IMR-90 (cell line): ENCODE data around the gene UBL4B. TPM values are rescaled to one million over a fixed set of nuclear protein-coding genes. Genes with fewer than 3 reads are reported as not detected.

Experiments used
- ATAC-seq: fragments of 200-7000 bp; cut with Tn5 transposase; 2 replicates; pipeline ENCODE4 v1.9.1; 2020; ENCODE audit warnings: low read depth, mild to moderate bottlenecking, moderate library complexity
- BruUV-seq: library from RNA; stranded (reverse); fragments of 400-500 nt; replicated peaks from 2 replicates; lab custom pipeline; 2021; lab: Mats Ljungman, UMichigan
- CTCF ChIA-PET: fragments of 300-600 bp; formaldehyde crosslinking; extraction: SDS; loops from one replicate; lab custom pipeline; 2021; ENCODE audit warnings: antibody characterized with exemption; lab: Yijun Ruan, JAX
- POLR2A ChIA-PET: fragments of 300-600 bp; sonication (Branson Sonifier 250); formaldehyde crosslinking; loops from one replicate; lab custom pipeline; 2022; ENCODE audit warnings: antibody characterized with exemption; ENCODE audit not compliant: unreplicated experiment; lab: Charles Lee
- DNase-seq: peaks from one replicate; pipeline ENCODE4 v3.0.0; 2013
- H2AFZ ChIP-seq: replicated peaks from 2 replicates; pipeline ENCODE3; 2013; ENCODE audit warnings: low read length, mild to moderate bottlenecking; ENCODE audit not compliant: poor library complexity
- H2AK5ac ChIP-seq: 2 replicates; pipeline ENCODE4 v1.6.1; 2013; ENCODE audit warnings: low read depth, low read length, inconsistent platforms
- H2AK9ac ChIP-seq: replicated peaks from 2 replicates; pipeline ENCODE3; 2013; ENCODE audit warnings: mild to moderate bottlenecking, low read depth, low read length, moderate library complexity; ENCODE audit not compliant: poor library complexity
- H2BK120ac ChIP-seq: 2 replicates; pipeline ENCODE4 v1.6.1; 2013; ENCODE audit warnings: low read depth, low read length, inconsistent platforms
- H2BK15ac ChIP-seq: 3 replicates; pipeline ENCODE4 v1.6.1; 2013; ENCODE audit warnings: low read depth, low read length, inconsistent platforms
- H2BK20ac ChIP-seq: 2 replicates; pipeline ENCODE4 v1.6.1; 2013; ENCODE audit warnings: low read depth, mild to moderate bottlenecking, inconsistent platforms, low read length, moderate library complexity
- H2BK5ac ChIP-seq: 2 replicates; pipeline ENCODE4 v1.6.1; 2013; ENCODE audit warnings: mild to moderate bottlenecking, low read depth, low read length, inconsistent platforms; ENCODE audit not compliant: poor library complexity, severe bottlenecking
- H3K14ac ChIP-seq: replicated peaks from 2 replicates; pipeline ENCODE4 v1.6.1; 2013; ENCODE audit warnings: low read depth, low read length, inconsistent platforms
- H3K18ac ChIP-seq: 2 replicates; pipeline ENCODE4 v1.6.1; 2013; ENCODE audit warnings: low read depth, low read length, control low read depth
- H3K23ac ChIP-seq: 2 replicates; pipeline ENCODE4 v1.6.1; 2013; ENCODE audit warnings: low read depth, low read length, inconsistent platforms
- H3K27ac ChIP-seq: 2 replicates; pipeline ENCODE4 v1.5.1; 2013; ENCODE audit warnings: mild to moderate bottlenecking, control low read depth, low read length; ENCODE audit not compliant: insufficient read depth
- H3K27me3 ChIP-seq: 2 replicates; pipeline ENCODE4 v1.6.1; 2013; ENCODE audit warnings: low read length; ENCODE audit not compliant: control insufficient read depth, insufficient read depth
- H3K36me3 ChIP-seq: 2 replicates; pipeline ENCODE4 v1.6.1; 2013; ENCODE audit warnings: low read length, mixed read lengths; ENCODE audit not compliant: control insufficient read depth, insufficient read depth
- H3K4ac ChIP-seq: 2 replicates; pipeline ENCODE4 v1.6.1; 2013; ENCODE audit warnings: low read depth, low read length, inconsistent platforms
- H3K4me1 ChIP-seq: 2 replicates; pipeline ENCODE4 v1.6.1; 2013; ENCODE audit warnings: low read length, mixed read lengths; ENCODE audit not compliant: control insufficient read depth, insufficient read depth
- H3K4me2 ChIP-seq: 2 replicates; pipeline ENCODE4 v1.6.1; 2013; ENCODE audit warnings: low read depth, mild to moderate bottlenecking, control low read depth, low read length, moderate library complexity
- H3K4me3 ChIP-seq: 2 replicates; pipeline ENCODE4 v1.5.1; 2013; ENCODE audit warnings: low read depth, mild to moderate bottlenecking, control low read depth, low read length, moderate library complexity; ENCODE audit not compliant: insufficient read depth
- H3K56ac ChIP-seq: 2 replicates; pipeline ENCODE4 v1.6.1; 2013; ENCODE audit warnings: low read length, inconsistent platforms; ENCODE audit not compliant: insufficient read depth; ENCODE audit errors: extremely low read depth
- H3K79me1 ChIP-seq, 2 experiments: 2 replicates each; pipeline ENCODE4 v1.6.1; 2013; ENCODE audit warnings: low read length in 2 of 2, inconsistent platforms in 1 of 2, low read depth in 1 of 2
- H3K9ac ChIP-seq: 2 replicates; pipeline ENCODE4 v1.6.1; 2013; ENCODE audit warnings: low read depth, low read length, control low read depth
- H3K9me1 ChIP-seq: 2 replicates; pipeline ENCODE4 v1.6.1; 2013; ENCODE audit warnings: low read length, inconsistent platforms; ENCODE audit not compliant: insufficient read depth
- H3K9me3 ChIP-seq: 2 replicates; pipeline ENCODE4 v1.6.1; 2013; ENCODE audit warnings: low read length; ENCODE audit not compliant: control insufficient read depth, insufficient read depth
- H4K20me1 ChIP-seq: 2 replicates; pipeline ENCODE4 v1.6.1; 2013; ENCODE audit warnings: low read length, inconsistent platforms; ENCODE audit not compliant: insufficient read depth
- H4K5ac ChIP-seq: 2 replicates; pipeline ENCODE4 v1.6.1; 2013; ENCODE audit warnings: mild to moderate bottlenecking, low read depth, low read length, control low read depth
- H4K8ac ChIP-seq, 2 experiments: 2 replicates each; pipeline ENCODE4 v1.6.1; 2013; ENCODE audit warnings: low read depth in 2 of 2, low read length in 2 of 2, control low read depth in 1 of 2, inconsistent platforms in 1 of 2
- H4K91ac ChIP-seq: 2 replicates; pipeline ENCODE4 v1.6.1; 2013; ENCODE audit warnings: low read depth, low read length, inconsistent platforms; ENCODE audit not compliant: insufficient read depth
- BHLHE40 ChIP-seq: fragments of 150-350 bp; IDR thresholded peaks from 2 replicates; pipeline ENCODE4 v1.6.1; 2016; ENCODE audit warnings: mild to moderate bottlenecking, low read depth, low read length
- CEBPB ChIP-seq: IDR thresholded peaks from 2 replicates; pipeline ENCODE4 v1.6.1; 2012; ENCODE audit warnings: low read depth, low read length, improper control_type of control experiment
- CHD1 ChIP-seq: IDR thresholded peaks from 2 replicates; pipeline ENCODE4 v1.6.1; 2012; ENCODE audit warnings: low read depth, low read length, improper control_type of control experiment
- FOS ChIP-seq: fragments of 150-350 bp; IDR thresholded peaks from 2 replicates; pipeline ENCODE4 v1.6.1; 2016; ENCODE audit warnings: low read depth, low read length
- MAFK ChIP-seq: IDR thresholded peaks from 2 replicates; pipeline ENCODE4 v1.6.1; 2012; ENCODE audit warnings: low read depth, low read length, improper control_type of control experiment
- MAZ ChIP-seq: IDR thresholded peaks from 2 replicates; pipeline ENCODE4 v1.6.1; 2012; ENCODE audit warnings: low read depth, mild to moderate bottlenecking, low read length, improper control_type of control experiment, moderate library complexity, borderline replicate concordance
- MXI1 ChIP-seq: IDR thresholded peaks from 2 replicates; pipeline ENCODE4 v1.6.1; 2012; ENCODE audit warnings: low read depth, mild to moderate bottlenecking, low read length, moderate library complexity, borderline replicate concordance
- NFE2L2 ChIP-seq: fragments of 150-350 bp; IDR thresholded peaks from 2 replicates; pipeline ENCODE4 v1.6.1; 2016; ENCODE audit warnings: low read depth, mild to moderate bottlenecking, low read length
- POLR2A ChIP-seq: IDR thresholded peaks from 2 replicates; pipeline ENCODE4 v1.6.1; 2012; ENCODE audit warnings: mild to moderate bottlenecking, low read depth, low read length
- RAD21 ChIP-seq: IDR thresholded peaks from 2 replicates; pipeline ENCODE4 v1.6.1; 2012; ENCODE audit warnings: low read length, improper control_type of control experiment
- RCOR1 ChIP-seq: IDR thresholded peaks from 2 replicates; pipeline ENCODE4 v1.6.1; 2012; ENCODE audit warnings: mild to moderate bottlenecking, low read length, improper control_type of control experiment; ENCODE audit not compliant: insufficient replicate concordance
- RFX5 ChIP-seq: IDR thresholded peaks from 2 replicates; pipeline ENCODE4 v1.8.0; 2012; ENCODE audit warnings: low read depth, mild to moderate bottlenecking, low read length, moderate library complexity
- SMC3 ChIP-seq: fragments of 150-350 bp; IDR thresholded peaks from 2 replicates; pipeline ENCODE4 v1.6.1; 2016; ENCODE audit warnings: low read depth, mild to moderate bottlenecking, antibody characterized with exemption, low read length, moderate library complexity
- WGBS, 2 experiments: methylation state at CpG; one replicate each; pipeline versions ENCODE4 v1.1.5 to v1.1.7; 2013; ENCODE audit warnings: missing lambda C conversion rate in 2 of 2; ENCODE audit not compliant: insufficient read length in 1 of 2; ENCODE audit errors: extremely low coverage in 2 of 2; 5-methylcytosine and 5-hydroxymethylcytosine counted together
- dilution Hi-C: fragments of 300-500 bp; cut with HindIII; formaldehyde crosslinking; loops from one replicate; pipeline ENCODE4 v1.14.3; 2018; ENCODE audit warnings: low sequenced_read_pairs; ENCODE audit not compliant: unreplicated experiment
- in situ Hi-C: fragments of 300-500 bp; cut with MboI; formaldehyde crosslinking; loops from 3 replicates; pipeline ENCODE4 v1.14.3; 2019; ENCODE audit warnings: low sequenced_read_pairs, inconsistent platforms, mixed read lengths
- intact Hi-C: fragments of 100-400 bp; cut with micrococcal nuclease; formaldehyde crosslinking; loops from 2 replicates; pipeline ENCODE4 v1.10.0; 2022
- polyA plus RNA-seq, 3 experiments: library from polyadenylated mRNA; depleted of rRNA; stranded (reverse); fragments of >200 nt; gene quantifications; 2 replicates each; pipeline ENCODE4 v1.2.3, GENCODE V29; 2012; ENCODE audit warnings: low replicate concordance in 1 of 3
- total RNA-seq: library from RNA; depleted of rRNA; stranded (reverse); fragments of >200 nt; gene quantifications from 2 replicates; pipeline ENCODE4 v1.2.3, GENCODE V29; 2012
- TF ChIP-seq, protein P1 (sequence below): fragments of 150-350 bp; IDR thresholded peaks from 2 replicates; pipeline ENCODE4 v1.6.1; 2017; ENCODE audit warnings: mild to moderate bottlenecking, antibody characterized with exemption, low read length, low read depth
- TF ChIP-seq, protein P2 (sequence below): conservative IDR thresholded peaks from 2 replicates; pipeline ENCODE4 v1.5.1; 2012; ENCODE audit warnings: mild to moderate bottlenecking, low read depth, low read length, improper control_type of control experiment
- TF ChIP-seq, protein P3 (sequence below): fragments of 150-350 bp; IDR thresholded peaks from 2 replicates; pipeline ENCODE4 v1.6.1; 2016; ENCODE audit warnings: low read depth, mild to moderate bottlenecking, low read length, moderate library complexity, borderline replicate concordance

Gene UBL4B
- total and polyA plus RNA-seq, 2 of the 4 experiments (the other 2 are of a cell fraction): not detected

DNA sequence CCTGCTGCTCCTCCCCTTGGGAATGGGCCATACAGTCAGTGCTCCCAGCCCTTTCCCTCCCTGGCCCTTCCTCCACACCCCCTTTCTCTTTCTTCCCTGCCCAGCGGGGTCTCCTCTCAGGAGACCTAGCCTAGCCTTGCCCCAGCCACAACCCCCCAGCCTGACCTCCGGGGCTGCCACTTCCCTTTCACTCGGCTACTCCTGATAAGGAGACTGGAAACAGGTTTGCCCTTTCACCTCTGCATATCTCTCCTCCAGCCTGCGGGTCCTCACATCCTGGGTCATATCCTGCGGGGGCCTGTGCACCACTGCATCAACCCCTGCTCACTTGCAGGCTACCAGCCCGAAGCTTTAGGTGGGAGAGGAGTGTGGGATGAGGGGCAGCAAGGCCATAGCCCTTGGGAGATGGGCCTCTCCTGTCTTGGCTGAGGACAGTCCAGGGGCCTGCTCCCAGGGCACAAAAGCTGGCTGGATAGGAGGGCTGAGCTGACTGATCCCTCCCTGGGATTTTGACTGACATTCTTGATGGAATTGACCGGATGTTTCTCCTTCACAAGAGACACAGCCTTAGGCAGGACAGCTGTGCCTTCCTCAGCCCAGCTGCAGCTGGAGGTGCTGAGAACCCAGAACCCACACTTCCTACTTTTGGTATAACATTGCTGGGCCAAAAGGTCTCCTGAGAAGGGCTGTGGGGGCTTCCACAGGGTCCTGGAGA is 22.5 kb upstream of the UBL4B start:
- no peak overlapping the region for H4K5ac ChIP-seq
- TF ChIP-seq MAFK (no peak), MAZ (no peak), CEBPB (no peak), BHLHE40 (no peak), RFX5 (no peak), RCOR1 (no peak), RAD21 (no peak), SMC3 (no peak), FOS (no peak), CHD1 (no peak), MXI1 (no peak), POLR2A (no peak), NFE2L2 (no peak)
- TF ChIP-seq, protein P1, sequence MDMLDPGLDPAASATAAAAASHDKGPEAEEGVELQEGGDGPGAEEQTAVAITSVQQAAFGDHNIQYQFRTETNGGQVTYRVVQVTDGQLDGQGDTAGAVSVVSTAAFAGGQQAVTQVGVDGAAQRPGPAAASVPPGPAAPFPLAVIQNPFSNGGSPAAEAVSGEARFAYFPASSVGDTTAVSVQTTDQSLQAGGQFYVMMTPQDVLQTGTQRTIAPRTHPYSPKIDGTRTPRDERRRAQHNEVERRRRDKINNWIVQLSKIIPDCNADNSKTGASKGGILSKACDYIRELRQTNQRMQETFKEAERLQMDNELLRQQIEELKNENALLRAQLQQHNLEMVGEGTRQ: no peak
- TF ChIP-seq, protein P2, sequence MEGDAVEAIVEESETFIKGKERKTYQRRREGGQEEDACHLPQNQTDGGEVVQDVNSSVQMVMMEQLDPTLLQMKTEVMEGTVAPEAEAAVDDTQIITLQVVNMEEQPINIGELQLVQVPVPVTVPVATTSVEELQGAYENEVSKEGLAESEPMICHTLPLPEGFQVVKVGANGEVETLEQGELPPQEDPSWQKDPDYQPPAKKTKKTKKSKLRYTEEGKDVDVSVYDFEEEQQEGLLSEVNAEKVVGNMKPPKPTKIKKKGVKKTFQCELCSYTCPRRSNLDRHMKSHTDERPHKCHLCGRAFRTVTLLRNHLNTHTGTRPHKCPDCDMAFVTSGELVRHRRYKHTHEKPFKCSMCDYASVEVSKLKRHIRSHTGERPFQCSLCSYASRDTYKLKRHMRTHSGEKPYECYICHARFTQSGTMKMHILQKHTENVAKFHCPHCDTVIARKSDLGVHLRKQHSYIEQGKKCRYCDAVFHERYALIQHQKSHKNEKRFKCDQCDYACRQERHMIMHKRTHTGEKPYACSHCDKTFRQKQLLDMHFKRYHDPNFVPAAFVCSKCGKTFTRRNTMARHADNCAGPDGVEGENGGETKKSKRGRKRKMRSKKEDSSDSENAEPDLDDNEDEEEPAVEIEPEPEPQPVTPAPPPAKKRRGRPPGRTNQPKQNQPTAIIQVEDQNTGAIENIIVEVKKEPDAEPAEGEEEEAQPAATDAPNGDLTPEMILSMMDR: no peak
- TF ChIP-seq, protein P3, sequence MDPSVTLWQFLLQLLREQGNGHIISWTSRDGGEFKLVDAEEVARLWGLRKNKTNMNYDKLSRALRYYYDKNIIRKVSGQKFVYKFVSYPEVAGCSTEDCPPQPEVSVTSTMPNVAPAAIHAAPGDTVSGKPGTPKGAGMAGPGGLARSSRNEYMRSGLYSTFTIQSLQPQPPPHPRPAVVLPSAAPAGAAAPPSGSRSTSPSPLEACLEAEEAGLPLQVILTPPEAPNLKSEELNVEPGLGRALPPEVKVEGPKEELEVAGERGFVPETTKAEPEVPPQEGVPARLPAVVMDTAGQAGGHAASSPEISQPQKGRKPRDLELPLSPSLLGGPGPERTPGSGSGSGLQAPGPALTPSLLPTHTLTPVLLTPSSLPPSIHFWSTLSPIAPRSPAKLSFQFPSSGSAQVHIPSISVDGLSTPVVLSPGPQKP: no peak
- H2AFZ ChIP-seq: no peak overlapping the region
- no peaks in the 10 kb centered on the region for H4K20me1 ChIP-seq
- dilution Hi-C loops (no loop called here), intact Hi-C loops (loop anchor here (1.0 to 5.0 kb wide), 2 partner anchors 48 to 408 kb away; no protein-coding TSS in a partner anchor), in situ Hi-C loops (no loop called here)
- H2AK9ac ChIP-seq: no peak overlapping the region
- no TSS peak for BruUV-seq
- no peak overlapping the region for H2BK120ac ChIP-seq
- H3K56ac ChIP-seq: no peak overlapping the region
- H2BK5ac ChIP-seq: no peak overlapping the region
- ChIA-PET POLR2A (no interaction called here), CTCF (no interaction called here)
- no peak overlapping the region for H2BK20ac ChIP-seq
- H3K9ac ChIP-seq: no peak overlapping the region
- H3K36me3 ChIP-seq: no peaks in the 10 kb centered on the region
- no peak overlapping the region for H4K8ac ChIP-seq
- no peaks in the 10 kb centered on the region for H3K9me1 ChIP-seq
- no peak for ATAC-seq
- H3K18ac ChIP-seq: no peak overlapping the region
- no peak for DNase-seq
- H2BK15ac ChIP-seq: no peak overlapping the region
- no peak overlapping the region for H3K27ac ChIP-seq
- no peak overlapping the region for H3K4me3 ChIP-seq
- H3K14ac ChIP-seq: no peak overlapping the region
- H3K4ac ChIP-seq: no peak overlapping the region
- no peaks in the 10 kb centered on the region; the same call in 1 of the 2 replicates for H3K4me1 ChIP-seq
- no peaks in the 10 kb centered on the region for H3K79me1 ChIP-seq
- peaks cover 70% of the 10 kb centered on the region for H3K27me3 ChIP-seq
- 24% methylated on average over 3 of the region's 7 CpGs; no CpG with 5 or more reads in 1 of the 2 experiments for WGBS, 2 experiments
- peaks cover 5% of the 10 kb centered on the region for H3K9me3 ChIP-seq
- no peak overlapping the region for H3K23ac ChIP-seq
- no peak overlapping the region for H2AK5ac ChIP-seq
- no peak overlapping the region for H3K4me2 ChIP-seq
- H4K91ac ChIP-seq: no peak overlapping the region
